ENCODE data around the gene MDH2.

DNA sequence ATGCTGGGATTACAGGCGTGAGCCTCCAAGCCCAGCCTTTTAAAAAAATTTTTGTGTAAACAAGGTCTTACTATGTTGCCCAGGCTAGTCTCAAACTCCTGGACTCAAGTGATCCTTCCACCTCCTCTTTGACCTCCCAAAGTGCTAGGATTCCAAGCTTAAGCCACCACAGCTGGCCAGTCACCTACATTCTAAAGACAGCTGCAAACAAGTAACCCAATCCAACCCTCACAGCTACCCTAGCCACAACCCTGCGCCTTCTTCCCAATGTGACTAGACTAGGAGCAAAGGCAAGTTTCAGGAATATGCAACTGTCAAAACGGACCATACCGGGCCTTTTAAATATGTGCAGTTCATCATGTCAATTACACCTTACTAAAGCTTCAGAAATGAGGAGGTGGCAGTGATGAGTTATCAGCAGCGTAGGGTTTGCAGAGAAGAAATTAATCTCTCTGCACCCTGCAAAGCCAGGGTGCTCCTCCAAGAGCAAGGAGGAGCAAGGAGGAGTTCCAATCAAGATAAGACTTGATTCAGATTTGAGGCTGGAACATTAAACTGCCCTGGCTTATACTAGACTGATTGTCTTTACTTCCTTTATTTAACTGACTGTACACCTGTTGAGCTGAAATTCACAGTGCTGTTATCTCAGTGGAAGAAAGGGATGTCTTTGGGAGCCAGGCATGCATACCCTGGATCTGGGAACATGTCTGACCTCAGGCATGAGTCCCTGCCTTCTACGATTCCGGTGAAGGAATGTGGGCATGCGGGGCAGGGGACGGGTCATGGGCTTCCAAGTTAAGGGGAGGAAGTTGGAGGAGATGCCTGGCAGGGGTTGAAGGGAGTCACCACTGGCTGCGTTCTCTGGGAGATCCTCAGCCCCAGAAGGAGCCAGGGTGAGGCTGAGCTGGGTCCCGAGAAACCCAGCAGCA, 38.0 kb upstream of the MDH2 start:
- TF ChIP-seq CTCF (conservative IDR thresholded peaks at IDR 0.05 in 1 of 2, IDR thresholded peaks at IDR 0.05 in 1 of 2; ENCODE audit: low read depth in 1 of 2, low read length in 2 of 2) (no peak), EZH2 (IDR thresholded peaks at IDR 0.05; ENCODE audit: low read length, missing control alignments) (no peak)

Measured in fibroblast of lung (primary cell).